Activated CD4-positive, alpha-beta T cell treated with anti-CD3 and anti-CD28 coated beads for 36 hours (primary cell): ENCODE data around the gene SPACA6. TPM values are rescaled to one million over a fixed set of nuclear protein-coding genes. Genes with fewer than 3 reads are reported as not detected.

Source experiments
- microRNA-seq: library from miRNA; unstranded; fragments of <30 nt; microRNA quantifications from one replicate; pipeline ENCODE4 v1.2.0, GENCODE V29; 2021; ENCODE audit warnings: borderline replicate concordance
- total RNA-seq, 2 experiments: library from RNA; stranded (reverse); gene quantifications; one replicate each; pipeline ENCODE4 v1.2.3, GENCODE V29; 2021

SPACA6 gene
- total RNA-seq, 2 experiments from 2014 or later, result 8.3 to 9.1 TPM

Small RNA genes lying within 50 kb of the gene (microRNA-seq; reads per million reads assigned to microRNA genes)
- gene MIR125A (1,577 reads per million, percentile 87 among the genes with 10 or more reads in this experiment), gene MIR99B (1,716 reads per million, percentile 89 among the genes with 10 or more reads in this experiment), gene MIRLET7E (888 reads per million, percentile 84 among the genes with 10 or more reads in this experiment)

Other genes starting within 250 kb of the SPACA6 start
- gene SIGLEC8, start 234.9 kb upstream of the SPACA6 start, total RNA-seq, result not detected
- gene CEACAM18, start 214.8 kb upstream of the SPACA6 start, total RNA-seq, result not detected
- gene SIGLEC12, start 191.5 kb upstream of the SPACA6 start, total RNA-seq, result 1 to 10 TPM; 1.2 to 1.9 TPM
- gene SIGLEC6, start 161.7 kb upstream of the SPACA6 start, total RNA-seq, result not detected
- 1 to 10 TPM; 5.9 to 9.6 TPM for gene ZNF175, start 122.0 kb upstream of the SPACA6 start, total RNA-seq
- gene SIGLEC5, start 62.9 kb upstream of the SPACA6 start, total RNA-seq, result not detected
- not detected for gene SIGLEC14, start 46.5 kb upstream of the SPACA6 start, total RNA-seq
- gene HAS1, start 30.7 kb downstream of the SPACA6 start, total RNA-seq, result not detected
- gene FPR1, start 58.5 kb downstream of the SPACA6 start, total RNA-seq, result not detected
- gene FPR2, start 67.8 kb downstream of the SPACA6 start, total RNA-seq, result not detected
- not detected for gene FPR3, start 101.8 kb downstream of the SPACA6 start, total RNA-seq
- gene ZNF577, start 194.6 kb downstream of the SPACA6 start, total RNA-seq, result 1 to 10 TPM; 5.7 to 7.2 TPM
- 10 to 100 TPM in 1 of 2 experiments, 1 to 10 TPM in 1; 9.6 to 11.2 TPM for gene ZNF649, start 211.7 kb downstream of the SPACA6 start, total RNA-seq
- 1 to 10 TPM; 4.2 to 6.3 TPM for gene ZNF613, start 234.1 kb downstream of the SPACA6 start, total RNA-seq